Activated T-cell treated with anti-CD3 and anti-CD28 coated beads for 1 hour (primary cell): ENCODE measurements around the gene POLR2E.
"Not testable (repeated sequence)": the region's sequence is repeated elsewhere in the genome, so short reads cannot be mapped to it uniquely, and the experiment has no call there.

Experiments used
- DNase-seq: peaks from one replicate; pipeline ENCODE4 v3.0.0-alpha.2; 2020; ENCODE audit warnings: low read depth

Gene POLR2E

GRCh38 chr19:1125601-1126467 is 30.7 kb upstream of the POLR2E start:
- DNase-seq = no peak

GRCh38 chr19:1123885-1124677 is 28.9 kb upstream of the POLR2E start:
- DNase-seq = no peak

- no peak for DNase-seq
These were observed 28.2 kb upstream of the POLR2E start for GRCh38 chr19:1123381-1123780.

GRCh38 chr19:1122972-1123363 is 27.8 kb upstream of the POLR2E start:
- no peak for DNase-seq

GRCh38 chr19:1122021-1122971 is 27.1 kb upstream of the POLR2E start:
- no peak for DNase-seq

- no peak for DNase-seq
These were observed 26.2 kb upstream of the POLR2E start for GRCh38 chr19:1121395-1121794.

- DNase-seq = no peak
These were observed 24.5 kb upstream of the POLR2E start for GRCh38 chr19:1119475-1120217.

GRCh38 chr19:1118999-1119398 is 23.8 kb upstream of the POLR2E start:
- DNase-seq = no peak

- DNase-seq = no peak
These were observed 22.5 kb upstream of the POLR2E start for GRCh38 chr19:1117654-1118053.

GRCh38 chr19:1116726-1117581 is 21.8 kb upstream of the POLR2E start:
- DNase-seq = no peak

- no peak for DNase-seq
These were observed 20.7 kb upstream of the POLR2E start for GRCh38 chr19:1115646-1116420.

GRCh38 chr19:1114728-1115127 is 19.6 kb upstream of the POLR2E start:
- not testable (repeated sequence) for DNase-seq

- no peak for DNase-seq
These were observed 18.9 kb upstream of the POLR2E start for GRCh38 chr19:1113986-1114483.

- DNase-seq = peak; percentile 78
These were observed 18.1 kb upstream of the POLR2E start for GRCh38 chr19:1113030-1113985.

GRCh38 chr19:1112268-1113029 is 17.3 kb upstream of the POLR2E start:
- DNase-seq = no peak

- no peak for DNase-seq
These were observed 16.6 kb upstream of the POLR2E start for GRCh38 chr19:1111641-1112267.
